ENCODE data around the gene SMYD3. TPM values are rescaled to one million over a fixed set of nuclear protein-coding genes. Genes with fewer than 3 reads are reported as not detected.

SMYD3 gene
- total RNA-seq, 4 donors from 2014 or later, result 11.6 to 26.9 (median 18.3) TPM

- 40 to 84% methylated on average over 2 to 5 of the region's 10 CpGs for WGBS, 2 donors (ENCODE audit: low coverage in 1 of 2)
- H3K27ac ChIP-seq, result no peak overlapping the region
- ATAC-seq, result no peak
- H3K9me3 ChIP-seq, result no peaks in the 10 kb centered on the region
- no peak overlapping the region for H3K4me3 ChIP-seq
- no peak for TF ChIP-seq POLR2AphosphoS5 (IDR thresholded peaks at IDR 0.05)
- TF ChIP-seq EP300 (IDR thresholded peaks at IDR 0.05), result no peak
- TF ChIP-seq CTCF (IDR thresholded peaks at IDR 0.05), result no peak
- TF ChIP-seq POLR2A (IDR thresholded peaks at IDR 0.05), result no peak
- H3K36me3 ChIP-seq, result no peaks in the 10 kb centered on the region
- H3K27me3 ChIP-seq, result no peaks in the 10 kb centered on the region
- H3K4me1 ChIP-seq, result no peaks in the 10 kb centered on the region
Measured at GRCh38 chr1:245814651-245815050, 692.4 kb downstream of the SMYD3 start.

GRCh38 chr1:245812278-245812677 lies 694.8 kb downstream of the SMYD3 start:
- WGBS, 2 donors (ENCODE audit: low coverage in 1 of 2), result 100% methylated on average over 1 of the region's 6 CpGs; no CpG with 5 or more reads in 1 of the 2 donors

GRCh38 chr1:245810789-245811337 lies 696.2 kb downstream of the SMYD3 start:
- Histone ChIP-seq H3K27me3 (no peaks in the 10 kb centered on the region), H3K27ac (no peak overlapping the region), H3K4me1 (no peaks in the 10 kb centered on the region), H3K4me3 (no peak overlapping the region), H3K36me3 (no peaks in the 10 kb centered on the region), H3K9me3 (no peaks in the 10 kb centered on the region)
- 49 to 53% methylated on average over 7 of the region's 7 CpGs for WGBS, 2 donors (ENCODE audit: low coverage in 1 of 2)
- TF ChIP-seq EP300 (IDR thresholded peaks at IDR 0.05) (no peak), POLR2AphosphoS5 (IDR thresholded peaks at IDR 0.05) (no peak), CTCF (IDR thresholded peaks at IDR 0.05) (no peak), POLR2A (IDR thresholded peaks at IDR 0.05) (no peak)
- no peak for ATAC-seq

More at GRCh38 chr1:245812278-245812677, 694.8 kb downstream of the SMYD3 start:
- Histone ChIP-seq H3K4me1 (no peaks in the 10 kb centered on the region), H3K27me3 (no peaks in the 10 kb centered on the region), H3K27ac (no peak overlapping the region), H3K9me3 (no peaks in the 10 kb centered on the region), H3K4me3 (no peak overlapping the region), H3K36me3 (no peaks in the 10 kb centered on the region)
- no peak for ATAC-seq
- no peak for TF ChIP-seq CTCF (IDR thresholded peaks at IDR 0.05)
- no peak for TF ChIP-seq POLR2A (IDR thresholded peaks at IDR 0.05)
- no peak for TF ChIP-seq EP300 (IDR thresholded peaks at IDR 0.05)
- no peak for TF ChIP-seq POLR2AphosphoS5 (IDR thresholded peaks at IDR 0.05)

- no peaks in the 10 kb centered on the region for H3K27me3 ChIP-seq
- H3K4me3 ChIP-seq, result no peak overlapping the region
- no peaks in the 10 kb centered on the region for H3K4me1 ChIP-seq
- TF ChIP-seq POLR2A (IDR thresholded peaks at IDR 0.05) (no peak), EP300 (IDR thresholded peaks at IDR 0.05) (no peak), CTCF (IDR thresholded peaks at IDR 0.05) (no peak), POLR2AphosphoS5 (IDR thresholded peaks at IDR 0.05) (no peak)
- H3K27ac ChIP-seq, result no peak overlapping the region
- ATAC-seq, result no peak
- 100% methylated on average over 1 of the region's 6 CpGs; no CpG with 5 or more reads in 1 of the 2 donors for WGBS, 2 donors (ENCODE audit: low coverage in 1 of 2)
- H3K36me3 ChIP-seq, result no peaks in the 10 kb centered on the region
- no peaks in the 10 kb centered on the region for H3K9me3 ChIP-seq
Measured at GRCh38 chr1:245810181-245810769, 696.8 kb downstream of the SMYD3 start.

GRCh38 chr1:245809361-245809760 lies 697.7 kb downstream of the SMYD3 start:
- 90% methylated on average over 5 of the region's 5 CpGs; no CpG with 5 or more reads in 1 of the 2 donors for WGBS, 2 donors (ENCODE audit: low coverage in 1 of 2)
- TF ChIP-seq EP300 (IDR thresholded peaks at IDR 0.05) (no peak), POLR2A (IDR thresholded peaks at IDR 0.05) (no peak), CTCF (IDR thresholded peaks at IDR 0.05) (no peak), POLR2AphosphoS5 (IDR thresholded peaks at IDR 0.05) (no peak)
- Histone ChIP-seq H3K27ac (no peak overlapping the region), H3K36me3 (no peaks in the 10 kb centered on the region), H3K4me1 (no peaks in the 10 kb centered on the region), H3K27me3 (no peaks in the 10 kb centered on the region), H3K4me3 (no peak overlapping the region), H3K9me3 (no peaks in the 10 kb centered on the region)
- no peak for ATAC-seq

Data from gastroesophageal sphincter (tissue), 4 donors.